ENCODE results near the gene CITED4.

GRCh38 chr1:40877698-40878097 is 15.5 kb upstream of the CITED4 start:
- TF ChIP-seq CTCF (conservative IDR thresholded peaks at IDR 0.05; ENCODE audit: low read depth, low read length) (no peak), EZH2 (IDR thresholded peaks at IDR 0.05; ENCODE audit: low read length, unreplicated experiment) (no peak)

Measured in PC-3 (cell line).